ENCODE results near the gene SPTB. TPM values are rescaled to one million over a fixed set of nuclear protein-coding genes. Genes with fewer than 3 reads are reported as not detected.

Gene SPTB
- total and polyA plus RNA-seq, 9 of the 15 experiments (the other 6 are each of a cell fraction or from before 2014, with no cell fraction given), result 0.21 to 45.9 (median 11.7) TPM

- ChIA-PET CTCF (ENCODE audit: low intra/inter-chr PET ratio) (no interaction called here), POLR2A (interaction anchor here (1.3 kb wide), 1 partner anchor 18 kb away, joined by 3 read pairs; no protein-coding TSS in a partner anchor)
- DNase-seq (ENCODE audit: extremely low read depth in 1 of 4, low spot score in 3 of 4), result no peak
- H3K4me3 ChIP-seq, result no peak overlapping the region
- TF ChIP-seq ZNF707 (CRISPR knock-in tag; conservative IDR thresholded peaks at IDR 0.05) (no peak), ZNF584 (CRISPR knock-in tag; IDR thresholded peaks at IDR 0.05; ENCODE audit: low read depth) (no peak), SIRT6 (IDR thresholded peaks at IDR 0.05; ENCODE audit: low read depth, low read length) (no peak), CHCHD3 (CRISPR knock-in tag; IDR thresholded peaks at IDR 0.05) (no peak), ZNF780A (CRISPR knock-in tag; IDR thresholded peaks at IDR 0.05) (no peak), ZNF699 (CRISPR knock-in tag; IDR thresholded peaks at IDR 0.05; ENCODE audit: insufficient replicate concordance) (no peak), ARID4B (CRISPR knock-in tag; IDR thresholded peaks at IDR 0.05) (no peak), ZNF77 (CRISPR knock-in tag; IDR thresholded peaks at IDR 0.05) (no peak), HMG20A (CRISPR knock-in tag; conservative IDR thresholded peaks at IDR 0.05) (no peak), NR3C1 (CRISPR knock-in tag; IDR thresholded peaks at IDR 0.05) (no peak), ESRRB (CRISPR knock-in tag; IDR thresholded peaks at IDR 0.05; ENCODE audit: borderline replicate concordance) (no peak), BMI1 (IDR thresholded peaks at IDR 0.05; ENCODE audit: low read length) (no peak), SP1 (CRISPR knock-in tag; IDR thresholded peaks at IDR 0.05) (no peak), ZNF133 (CRISPR knock-in tag; IDR thresholded peaks at IDR 0.05) (no peak), TCF3 (CRISPR knock-in tag; IDR thresholded peaks at IDR 0.05) (no peak), BRD9 (IDR thresholded peaks at IDR 0.05; ENCODE audit: low read depth, partially characterized antibody) (no peak), ZZZ3 (IDR thresholded peaks at IDR 0.05) (no peak)
- no peak overlapping the region for H3K4me2 ChIP-seq (ENCODE audit: insufficient read depth, low read length)
- no peaks in the 10 kb centered on the region for H4K20me1 ChIP-seq (replicated peaks; ENCODE audit: control insufficient read depth, insufficient read depth, low read length)
- BruUV-seq (replicated peaks), result no TSS peak
- no peaks in the 10 kb centered on the region for H3K9me1 ChIP-seq (ENCODE audit: control insufficient read depth, insufficient read depth, low read length)
- no peak for FAIRE-seq
- H3K4me1 ChIP-seq (replicated peaks in 1 of 2; ENCODE audit: control insufficient read depth in 2 of 2, insufficient read depth in 2 of 2, low read length in 2 of 2), result no peaks in the 10 kb centered on the region; a peak in 1 of 5 replicates
- H3K9me3 ChIP-seq (replicated peaks; ENCODE audit: control insufficient read depth, insufficient read depth, low read depth, low read length), result no peaks in the 10 kb centered on the region
- intact Hi-C loops (cut with micrococcal nuclease) (no loop called here), in situ Hi-C loops (cut with MboI) (no loop called here)
- H2AFZ ChIP-seq (ENCODE audit: low read depth, low read length), result no peak overlapping the region
- H3K36me3 ChIP-seq (ENCODE audit: control insufficient read depth, insufficient read depth, low read length), result no peaks in the 10 kb centered on the region
- no peak overlapping the region for H3K9ac ChIP-seq (ENCODE audit: insufficient read depth in 1 of 2, low read depth in 2 of 2, low read length in 2 of 2)
- 0% methylated on average over 1 of the region's 1 CpG for WGBS (ENCODE audit: insufficient coverage, low coverage, missing lambda C conversion rate)
- no peak overlapping the region for H3K27ac ChIP-seq (ENCODE audit: extremely low read depth, low read depth, low read length)
- H3K27me3 ChIP-seq (ENCODE audit: control insufficient read depth in 2 of 2, insufficient read depth in 2 of 2, low read length in 2 of 2), result peaks cover 4 to 70% of the 10 kb centered on the region in 2 experiments; a peak in 3 of 5 replicates
- H3K79me2 ChIP-seq (ENCODE audit: control insufficient read depth, insufficient read depth, low read length), result no peaks in the 10 kb centered on the region
- no peak for ATAC-seq
These were observed 155.2 kb downstream of the SPTB start for GRCh38 chr14:64724578-64724930.

Data from K562 (cell line).